Ovary (tissue), 3 donors: ENCODE measurements around the gene ZDHHC1.

Experiments
- CTCF ChIP-seq, 3 donors: fragments of 450-650 bp in 2 of 3; fragments of 200-600 bp in 1 of 3; IDR thresholded peaks; one replicate each; pipeline versions ENCODE4 v1.5.1 to v1.8.0; 2016 to 2022; ENCODE audit warnings: antibody characterized with exemption in 3 of 3, mild to moderate bottlenecking in 1 of 3
- POLR2A ChIP-seq: fragments of 450-650 bp; IDR thresholded peaks from one replicate; pipeline ENCODE4 v1.6.1; 2017; ENCODE audit warnings: antibody characterized with exemption, mild to moderate bottlenecking, moderate library complexity
- donor health status: DM: no; HTN: no; CAD: no.

- TF ChIP-seq CTCF (IDR thresholded peaks at IDR 0.05) (no peak), POLR2A (no peak)
Observed at GRCh38 chr16:67454104-67454503, 37.8 kb upstream of the ZDHHC1 start.
